ENCODE measurements around the gene ARID3A. TPM values are rescaled to one million over a fixed set of nuclear protein-coding genes. Genes with fewer than 3 reads are reported as not detected.

The ARID3A gene
- total and polyA plus RNA-seq, 2 of the 13 experiments (the other 11 are each of a cell fraction or from before 2014, with no cell fraction given), result 71.3 to 77.9 TPM

- TF ChIP-seq ZNF503 (CRISPR knock-in tag; IDR thresholded peaks at IDR 0.05), result no peak
- TF ChIP-seq CEBPZ (IDR thresholded peaks at IDR 0.05; ENCODE audit: low read length), result no peak
- TF ChIP-seq ZNF451 (CRISPR knock-in tag; IDR thresholded peaks at IDR 0.05), result peak; percentile 87
- TF ChIP-seq ZFP62 (CRISPR knock-in tag; IDR thresholded peaks at IDR 0.05), result no peak
- no peak for TF ChIP-seq RBAK (CRISPR knock-in tag; IDR thresholded peaks at IDR 0.05)
- TF ChIP-seq, protein P1, sequence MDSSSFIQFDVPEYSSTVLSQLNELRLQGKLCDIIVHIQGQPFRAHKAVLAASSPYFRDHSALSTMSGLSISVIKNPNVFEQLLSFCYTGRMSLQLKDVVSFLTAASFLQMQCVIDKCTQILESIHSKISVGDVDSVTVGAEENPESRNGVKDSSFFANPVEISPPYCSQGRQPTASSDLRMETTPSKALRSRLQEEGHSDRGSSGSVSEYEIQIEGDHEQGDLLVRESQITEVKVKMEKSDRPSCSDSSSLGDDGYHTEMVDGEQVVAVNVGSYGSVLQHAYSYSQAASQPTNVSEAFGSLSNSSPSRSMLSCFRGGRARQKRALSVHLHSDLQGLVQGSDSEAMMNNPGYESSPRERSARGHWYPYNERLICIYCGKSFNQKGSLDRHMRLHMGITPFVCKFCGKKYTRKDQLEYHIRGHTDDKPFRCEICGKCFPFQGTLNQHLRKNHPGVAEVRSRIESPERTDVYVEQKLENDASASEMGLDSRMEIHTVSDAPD (CRISPR knock-in tag; IDR thresholded peaks at IDR 0.05), result no peak; the same call in 1 of the 2 replicates
- no peak; the same call in 1 of the 2 replicates for TF ChIP-seq ZNF839 (CRISPR knock-in tag; IDR thresholded peaks at IDR 0.05; ENCODE audit: borderline replicate concordance)
- no peak for TF ChIP-seq RBM22 (optimal IDR thresholded peaks at IDR 0.05; ENCODE audit: low read length)
- TF ChIP-seq, protein P2, sequence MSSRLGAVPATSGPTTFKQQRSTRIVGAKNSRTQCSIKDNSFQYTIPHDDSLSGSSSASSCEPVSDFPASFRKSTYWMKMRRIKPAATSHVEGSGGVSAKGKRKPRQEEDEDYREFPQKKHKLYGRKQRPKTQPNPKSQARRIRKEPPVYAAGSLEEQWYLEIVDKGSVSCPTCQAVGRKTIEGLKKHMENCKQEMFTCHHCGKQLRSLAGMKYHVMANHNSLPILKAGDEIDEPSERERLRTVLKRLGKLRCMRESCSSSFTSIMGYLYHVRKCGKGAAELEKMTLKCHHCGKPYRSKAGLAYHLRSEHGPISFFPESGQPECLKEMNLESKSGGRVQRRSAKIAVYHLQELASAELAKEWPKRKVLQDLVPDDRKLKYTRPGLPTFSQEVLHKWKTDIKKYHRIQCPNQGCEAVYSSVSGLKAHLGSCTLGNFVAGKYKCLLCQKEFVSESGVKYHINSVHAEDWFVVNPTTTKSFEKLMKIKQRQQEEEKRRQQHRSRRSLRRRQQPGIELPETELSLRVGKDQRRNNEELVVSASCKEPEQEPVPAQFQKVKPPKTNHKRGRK (CRISPR knock-in tag; IDR thresholded peaks at IDR 0.05), result no peak
- no peak for TF ChIP-seq REXO4 (CRISPR knock-in tag; IDR thresholded peaks at IDR 0.05; ENCODE audit: borderline replicate concordance)
- TF ChIP-seq ATRX (CRISPR knock-in tag; IDR thresholded peaks at IDR 0.05; ENCODE audit: borderline replicate concordance), result no peak
- TF ChIP-seq HOXA9 (CRISPR knock-in tag; IDR thresholded peaks at IDR 0.05; ENCODE audit: borderline replicate concordance), result no peak
- TF ChIP-seq AGO2 (optimal IDR thresholded peaks at IDR 0.05; ENCODE audit: low read depth, low read length), result peak; percentile 81
- no peak for TF ChIP-seq ZBTB14 (CRISPR knock-in tag; IDR thresholded peaks at IDR 0.05)
- peak; percentile 45; the same call in 1 of the 2 replicates for TF ChIP-seq ZBTB2 (CRISPR knock-in tag; IDR thresholded peaks at IDR 0.05; ENCODE audit: low read depth)
- no peak for TF ChIP-seq CC2D1A (CRISPR knock-in tag; IDR thresholded peaks at IDR 0.05)
- TF ChIP-seq TEAD3 (CRISPR knock-in tag; optimal IDR thresholded peaks at IDR 0.05; ENCODE audit: borderline replicate concordance), result peak; percentile 36
- TF ChIP-seq CBX1 (IDR thresholded peaks at IDR 0.05; ENCODE audit: low read depth), result peak; percentile 85
These were observed 58.5 kb downstream of the ARID3A start, which contains the start of gene WDR18 (continued) for GRCh38 chr19:984165-984967.

All from HepG2 (cell line).